Esophagus muscularis mucosa (tissue), 3 donors: ENCODE measurements around the gene ARF4.
"Not testable (repeated sequence)": the region's sequence is repeated elsewhere in the genome, so short reads cannot be mapped to it uniquely, and the experiment has no call there.

Experiments used
- POLR2A ChIP-seq: fragments of 450-650 bp; IDR thresholded peaks from one replicate; pipeline ENCODE4 v1.6.1; 2017; ENCODE audit warnings: antibody characterized with exemption, moderate library complexity, mild to moderate bottlenecking, low read depth
- POLR2AphosphoS5 ChIP-seq, 2 donors: sonication (generic); formaldehyde crosslinking; IDR thresholded peaks; one replicate each; pipeline ENCODE4 v1.6.1; 2017; ENCODE audit warnings: antibody characterized with exemption in 2 of 2
- TF ChIP-seq, protein P1 (sequence below), 3 experiments: fragments of 200-600 bp in 2 of 3; fragments of 450-650 bp in 1 of 3; sonication (generic) in 2 of 3; IDR thresholded peaks; one replicate each; pipeline ENCODE4 v1.5.1; 2017 to 2019; ENCODE audit warnings: antibody characterized with exemption in 3 of 3, mild to moderate bottlenecking in 2 of 3, moderate library complexity in 1 of 3

GRCh38 chr3:57611870-57612269, 14.7 kb upstream of the ARF4 start:
- TF ChIP-seq POLR2A; POLR2AphosphoS5 (IDR thresholded peaks at IDR 0.05): not testable (repeated sequence)
- TF ChIP-seq, protein P1, sequence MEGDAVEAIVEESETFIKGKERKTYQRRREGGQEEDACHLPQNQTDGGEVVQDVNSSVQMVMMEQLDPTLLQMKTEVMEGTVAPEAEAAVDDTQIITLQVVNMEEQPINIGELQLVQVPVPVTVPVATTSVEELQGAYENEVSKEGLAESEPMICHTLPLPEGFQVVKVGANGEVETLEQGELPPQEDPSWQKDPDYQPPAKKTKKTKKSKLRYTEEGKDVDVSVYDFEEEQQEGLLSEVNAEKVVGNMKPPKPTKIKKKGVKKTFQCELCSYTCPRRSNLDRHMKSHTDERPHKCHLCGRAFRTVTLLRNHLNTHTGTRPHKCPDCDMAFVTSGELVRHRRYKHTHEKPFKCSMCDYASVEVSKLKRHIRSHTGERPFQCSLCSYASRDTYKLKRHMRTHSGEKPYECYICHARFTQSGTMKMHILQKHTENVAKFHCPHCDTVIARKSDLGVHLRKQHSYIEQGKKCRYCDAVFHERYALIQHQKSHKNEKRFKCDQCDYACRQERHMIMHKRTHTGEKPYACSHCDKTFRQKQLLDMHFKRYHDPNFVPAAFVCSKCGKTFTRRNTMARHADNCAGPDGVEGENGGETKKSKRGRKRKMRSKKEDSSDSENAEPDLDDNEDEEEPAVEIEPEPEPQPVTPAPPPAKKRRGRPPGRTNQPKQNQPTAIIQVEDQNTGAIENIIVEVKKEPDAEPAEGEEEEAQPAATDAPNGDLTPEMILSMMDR (IDR thresholded peaks at IDR 0.05), result not testable (repeated sequence)
